ENCODE results near the gene CTTNBP2NL. TPM values are rescaled to one million over a fixed set of nuclear protein-coding genes. Genes with fewer than 3 reads are reported as not detected.

The CTTNBP2NL gene
- polyA plus RNA-seq, 2 of the 4 experiments (the other 2 are of a cell fraction), result 5.8 to 8.7 TPM

- 5% methylated on average over 2 of the region's 2 CpGs for WGBS (ENCODE audit: missing lambda C conversion rate)
- H3K4me2 ChIP-seq, result no peak overlapping the region
- no peaks in the 10 kb centered on the region for H3K4me1 ChIP-seq
- ChIA-PET POLR2A (no interaction called here), CTCF (interaction anchor here (1.0 to 7.1 kb wide), 5 partner anchors 9 to 34 kb away, joined by 3 to 77 read pairs (median 3); no protein-coding TSS in a partner anchor)
- TF ChIP-seq ZC3H11A (IDR thresholded peaks at IDR 0.05), result no peak
- no peak overlapping the region for H3K27ac ChIP-seq
- no peak overlapping the region for H3K4me3 ChIP-seq
- no peaks in the 10 kb centered on the region for H3K9me3 ChIP-seq
- FAIRE-seq (no peak), ATAC-seq (no peak), DNase-seq (ENCODE audit: low read depth in 1 of 2, low spot score in 1 of 2) (no peak)
These were observed 39.2 kb upstream of the CTTNBP2NL start for GRCh38 chr1:112356765-112357164.

- CTCF ChIA-PET, result interaction anchor here (1.0 to 7.1 kb wide), 5 partner anchors 10 to 256 kb away, joined by 3 to 77 read pairs (median 5); no protein-coding TSS in a partner anchor
- DNase-seq (ENCODE audit: low read depth in 1 of 2, low spot score in 1 of 2), result no peak
- TF ChIP-seq REST (IDR thresholded peaks at IDR 0.05) (no peak), HEYL (CRISPR knock-in tag; IDR thresholded peaks at IDR 0.05) (no peak), RARB (CRISPR knock-in tag; IDR thresholded peaks at IDR 0.05) (no peak), ELK1 (IDR thresholded peaks at IDR 0.05; ENCODE audit: low read depth, low read length) (no peak), EHF (CRISPR knock-in tag; IDR thresholded peaks at IDR 0.05) (no peak), FOXS1 (CRISPR knock-in tag; IDR thresholded peaks at IDR 0.05) (no peak), KDM5A (IDR thresholded peaks at IDR 0.05) (no peak), HMGXB4 (CRISPR knock-in tag; IDR thresholded peaks at IDR 0.05; ENCODE audit: borderline replicate concordance) (no peak), ZFP36 (IDR thresholded peaks at IDR 0.05; ENCODE audit: borderline replicate concordance, partially characterized antibody) (no peak), GATA3 (IDR thresholded peaks at IDR 0.05; ENCODE audit: borderline replicate concordance) (no peak)
- Histone ChIP-seq H3K27ac (no peak overlapping the region), H3K9me3 (no peaks in the 10 kb centered on the region), H3K4me2 (no peak overlapping the region), H3K4me3 (no peak overlapping the region), H3K4me1 (no peaks in the 10 kb centered on the region)
- no peak for ATAC-seq
- POLR2A ChIA-PET, result no interaction called here
- WGBS (ENCODE audit: missing lambda C conversion rate), result 44% methylated on average over 6 of the region's 6 CpGs
- FAIRE-seq, result no peak
These were observed 38.5 kb upstream of the CTTNBP2NL start for GRCh38 chr1:112357467-112357866.

- ATAC-seq (no peak), DNase-seq (ENCODE audit: low read depth in 1 of 2, low spot score in 1 of 2) (no peak), FAIRE-seq (no peak)
- no peak overlapping the region for H3K4me2 ChIP-seq
- no peak overlapping the region for H3K4me3 ChIP-seq
- H3K27ac ChIP-seq, result no peak overlapping the region
- no peaks in the 10 kb centered on the region for H3K9me3 ChIP-seq
- ChIA-PET POLR2A (interaction anchor here (0.6 kb wide), 1 partner anchor 37 kb away, joined by 3 read pairs; no protein-coding TSS in a partner anchor), CTCF (interaction anchor here (0.7 to 7.1 kb wide), 6 partner anchors 11 to 256 kb away, joined by 3 to 77 read pairs (median 4); no protein-coding TSS in a partner anchor)
- no peaks in the 10 kb centered on the region for H3K4me1 ChIP-seq
- TF ChIP-seq JUNB (IDR thresholded peaks at IDR 0.05) (no peak), RAD21 (conservative IDR thresholded peaks at IDR 0.05 in 1 of 2, IDR thresholded peaks at IDR 0.05 in 1 of 2) (no peak), POLR2A (IDR thresholded peaks at IDR 0.05; ENCODE audit: low read length) (no peak), ZSCAN20 (CRISPR knock-in tag; IDR thresholded peaks at IDR 0.05) (no peak), KDM1A (IDR thresholded peaks at IDR 0.05; ENCODE audit: low read depth) (no peak)
- 36% methylated on average over 8 of the region's 8 CpGs for WGBS (ENCODE audit: missing lambda C conversion rate)
These were observed 37.8 kb upstream of the CTTNBP2NL start for GRCh38 chr1:112358061-112358770.
